HepG2 (cell line): Measurements from ENCODE around the gene PTPRU. TPM values are rescaled to one million over a fixed set of nuclear protein-coding genes. Genes with fewer than 3 reads are reported as not detected.

Source experiments
- ATAC-seq: fragments of 200-7000 bp; cut with Tn5 transposase; 3 replicates; pipeline ENCODE4 v1.9.1; 2020; ENCODE audit warnings: mild to moderate bottlenecking, moderate library complexity
- BruUV-seq: library from RNA; stranded (reverse); fragments of 400-500 nt; replicated peaks from 2 replicates; lab custom pipeline; 2021; lab: Mats Ljungman, UMichigan
- CTCF ChIA-PET: fragments of 300-600 bp; formaldehyde crosslinking; extraction: SDS; loops from one replicate; lab custom pipeline; 2021; ENCODE audit warnings: low total read pairs, inconsistent platforms, low intra/inter-chr PET ratio; lab: Yijun Ruan, JAX
- POLR2A ChIA-PET: fragments of 350-600 bp; sonication (Branson Sonifier 250); formaldehyde crosslinking; loops from one replicate; lab custom pipeline; 2020; ENCODE audit warnings: antibody characterized with exemption, inconsistent platforms; lab: Yijun Ruan, JAX
- DNase-seq: peaks from one replicate; pipeline ENCODE4 v3.0.0-alpha.2; 2015; ENCODE audit warnings: low spot score
- FAIRE-seq: peaks from 3 replicates; lab custom pipeline; 2011; peaks lifted over from hg19 to GRCh38; lab: Jason Lieb, UNC
- H2AFZ ChIP-seq: one replicate; pipeline ENCODE4 v1.6.1; 2011; ENCODE audit warnings: low read length, inconsistent platforms
- H3K27ac ChIP-seq: fragments of 300-600 bp; 3 replicates; pipeline ENCODE4 v1.8.0; 2011; ENCODE audit warnings: mixed run types, mild to moderate bottlenecking, mixed read lengths, low read length, inconsistent platforms; ENCODE audit not compliant: insufficient read depth; ENCODE audit errors: extremely low read length
- H3K27me3 ChIP-seq, 2 experiments: fragments of 200-600 bp in 1 of 2; 2 replicates in 1 of 2; 3 replicates in 1 of 2; pipeline versions ENCODE4 v1.6.0 to v1.8.0; 2011; ENCODE audit warnings: low read length in 2 of 2, mild to moderate bottlenecking in 2 of 2, moderate library complexity in 2 of 2, inconsistent platforms in 1 of 2; ENCODE audit not compliant: insufficient read depth in 2 of 2, control insufficient read depth in 1 of 2
- H3K36me3 ChIP-seq, 2 experiments: fragments of 200-600 bp in 1 of 2; replicated peaks in 1 of 2; 2 replicates in 1 of 2; 3 replicates in 1 of 2; pipeline versions ENCODE4 v1.5.1 to v1.8.0; 2011; ENCODE audit warnings: low read length in 2 of 2, inconsistent platforms in 1 of 2; ENCODE audit not compliant: insufficient read depth in 2 of 2, control insufficient read depth in 1 of 2
- H3K4me1 ChIP-seq: 2 replicates; pipeline ENCODE4 v1.5.1; 2012; ENCODE audit warnings: low read length, inconsistent platforms; ENCODE audit not compliant: insufficient read depth
- H3K4me2 ChIP-seq: 2 replicates; pipeline ENCODE4 v1.6.0; 2011; ENCODE audit warnings: low read depth, low read length, inconsistent platforms
- H3K4me3 ChIP-seq, 3 experiments: fragments of 200-600 bp in 1 of 3; sonication (generic), shearing (Covaris generic) in 1 of 3; replicated peaks in 1 of 3; 2 replicates each; pipeline ENCODE4 v1.5.1; 2011 to 2016; ENCODE audit warnings: low read length in 3 of 3, inconsistent platforms in 2 of 3, low read depth in 2 of 3, mild to moderate bottlenecking in 2 of 3, control low read depth in 1 of 3, mixed read lengths in 1 of 3; ENCODE audit not compliant: insufficient read depth in 1 of 3
- H3K79me2 ChIP-seq: one replicate; pipeline ENCODE4 v1.6.1; 2011; ENCODE audit warnings: low read length, inconsistent platforms; ENCODE audit not compliant: insufficient read depth
- H3K9ac ChIP-seq: 2 replicates; pipeline ENCODE4 v1.6.0; 2011; ENCODE audit warnings: mild to moderate bottlenecking, low read depth, low read length, inconsistent platforms; ENCODE audit not compliant: insufficient read depth
- H3K9me3 ChIP-seq: 2 replicates; pipeline ENCODE4 v1.5.1; 2012; ENCODE audit warnings: mild to moderate bottlenecking, low read length
- H4K20me1 ChIP-seq: 2 replicates; pipeline ENCODE4 v1.6.0; 2011; ENCODE audit warnings: inconsistent platforms, mild to moderate bottlenecking, low read length, moderate library complexity; ENCODE audit not compliant: insufficient read depth
- AHDC1 ChIP-seq: sonication (generic); formaldehyde crosslinking; IDR thresholded peaks from 2 replicates; pipeline ENCODE4 v1.5.1; 2020; ENCODE audit warnings: mild to moderate bottlenecking, missing genetic modification reagents, borderline replicate concordance
- BRCA1 ChIP-seq: sonication (generic); formaldehyde crosslinking; IDR thresholded peaks from 2 replicates; pipeline ENCODE4 v1.4.0; 2020; ENCODE audit warnings: missing genetic modification reagents
- MBNL3 ChIP-seq: fragments of 250-450 bp; sonication (Bioruptor Pico); conservative IDR thresholded peaks from 2 replicates; pipeline ENCODE4 v1.8.0; 2022; ENCODE audit warnings: mild to moderate bottlenecking, inconsistent platforms
- MLLT10 ChIP-seq: sonication (generic); formaldehyde crosslinking; IDR thresholded peaks from 2 replicates; pipeline ENCODE4 v1.4.0; 2020; ENCODE audit warnings: missing genetic modification reagents
- STAG1 ChIP-seq: sonication (generic); formaldehyde crosslinking; IDR thresholded peaks from 2 replicates; pipeline ENCODE4 v1.4.0; 2020; ENCODE audit warnings: missing genetic modification reagents
- ZNF335 ChIP-seq: sonication (generic); formaldehyde crosslinking; IDR thresholded peaks from 2 replicates; pipeline ENCODE4 v1.4.0; 2020; ENCODE audit warnings: missing genetic modification reagents
- ZNF512 ChIP-seq: sonication (generic); formaldehyde crosslinking; IDR thresholded peaks from 2 replicates; pipeline ENCODE4 v1.4.0; 2020; ENCODE audit warnings: mild to moderate bottlenecking, missing genetic modification reagents
- ZSCAN9 ChIP-seq: IDR thresholded peaks from 2 replicates; pipeline ENCODE4 v1.6.1; 2016; ENCODE audit warnings: borderline replicate concordance
- ZZZ3 ChIP-seq: sonication (generic); formaldehyde crosslinking; IDR thresholded peaks from 2 replicates; pipeline ENCODE4 v1.4.0; 2020; ENCODE audit warnings: missing genetic modification reagents, mild to moderate bottlenecking, borderline replicate concordance
- whole genome bisulfite sequencing: methylation state at CpG from one replicate; pipeline ENCODE4 v1.1.6; 2017; ENCODE audit warnings: low lambda C conversion rate; 5-methylcytosine and 5-hydroxymethylcytosine counted together
- in situ Hi-C: cut with HindIII; loops from 2 replicates; pipeline ENCODE4 v1.10.0; 2017; ENCODE audit warnings: low pct_unique_long_range_greater_than_20kb; ENCODE audit not compliant: extremely low pct_ligation_motif_present
- intact Hi-C: fragments of 100-400 bp; cut with micrococcal nuclease; formaldehyde crosslinking; loops from one replicate; pipeline ENCODE4 v1.10.0; 2022; ENCODE audit not compliant: unreplicated experiment
- polyA plus RNA-seq, 8 experiments: library from polyadenylated mRNA; depleted of rRNA in 3 of 8; stranded (reverse) in 7 of 8; unstranded in 1 of 8; fragments of >200 nt; fragmentation: Illumina TruSeq in 4 of 8; extraction: Trizol in 4 of 8; gene quantifications; 2 replicates each; pipeline versions ENCODE4 v1.2.1 to v1.2.3, GENCODE V29; 2011 to 2016; ENCODE audit warnings: low read depth in 4 of 8, missing spikeins in 1 of 8, mixed read lengths in 1 of 8; ENCODE audit not compliant: insufficient read depth in 1 of 8
- total RNA-seq, 5 experiments: library from RNA; depleted of rRNA; stranded (reverse); fragments of >200 nt; fragmentation: Illumina TruSeq; extraction: Trizol; gene quantifications; 2 replicates each; pipeline ENCODE4 v1.2.3, GENCODE V29; 2016; ENCODE audit warnings: low read depth in 1 of 5

PTPRU gene
- total and polyA plus RNA-seq, 2 of the 13 experiments (the other 11 are each of a cell fraction or from before 2014, with no cell fraction given) = 21.6 to 22.3 TPM

- Histone ChIP-seq H3K4me3 (no peak overlapping the region), H4K20me1 (no peaks in the 10 kb centered on the region), H3K4me2 (no peak overlapping the region), H3K27ac (no peak overlapping the region), H3K9ac (no peak overlapping the region), H2AFZ (no peak overlapping the region), H3K4me1 (peaks cover 10% of the 10 kb centered on the region), H3K36me3 (peaks cover 22 to 50% of the 10 kb centered on the region in 2 experiments), H3K9me3 (no peaks in the 10 kb centered on the region), H3K79me2 (no peaks in the 10 kb centered on the region), H3K27me3 (no peaks in the 10 kb centered on the region)
- FAIRE-seq = no peak
- no peak for ATAC-seq
- no peak for DNase-seq
- POLR2A ChIA-PET = interaction anchor here (0.8 to 2.4 kb wide), 2 partner anchors 11 to 16 kb away, joined by 3 to 30 read pairs; partner anchors contain the start of gene SRSF4
- BruUV-seq = no TSS peak
- CTCF ChIA-PET = interaction anchor here (2.0 kb wide), 1 partner anchor 316 kb away, joined by 8 read pairs; no protein-coding TSS in a partner anchor
- TF ChIP-seq ZNF512 (CRISPR knock-in tag) (no peak), BRCA1 (CRISPR knock-in tag) (no peak), ZNF335 (CRISPR knock-in tag) (no peak), ZSCAN9 (no peak)
- in situ Hi-C loops = loop anchor here (5.0 kb wide), 1 partner anchor 316 kb away; no protein-coding TSS in a partner anchor
- intact Hi-C loops = loop anchor here (1.0 kb wide), 2 partner anchors 52 to 317 kb away; no protein-coding TSS in a partner anchor
- 92% methylated on average over 12 of the region's 12 CpGs for WGBS
Measured at GRCh38 chr1:29197993-29198392, 38.3 kb upstream of the PTPRU start.

GRCh38 chr1:29200906-29201594 is 35.3 kb upstream of the PTPRU start:
- Histone ChIP-seq H4K20me1 (no peaks in the 10 kb centered on the region), H3K9me3 (no peaks in the 10 kb centered on the region), H3K79me2 (no peaks in the 10 kb centered on the region), H2AFZ (no peak overlapping the region), H3K4me1 (peaks cover 6% of the 10 kb centered on the region), H3K36me3 (peaks cover 23 to 52% of the 10 kb centered on the region in 2 experiments), H3K27ac (no peak overlapping the region), H3K9ac (no peak overlapping the region), H3K27me3 (no peaks in the 10 kb centered on the region), H3K4me2 (no peak overlapping the region), H3K4me3 (no peak overlapping the region)
- no TSS peak for BruUV-seq
- ChIA-PET CTCF (no interaction called here), POLR2A (no interaction called here)
- 98% methylated on average over 5 of the region's 5 CpGs for WGBS
- DNase-seq (no peak), ATAC-seq (no peak), FAIRE-seq (no peak)
- intact Hi-C loops = loop anchor here (5.0 kb wide), 1 partner anchor 169 kb away; no protein-coding TSS in a partner anchor
- in situ Hi-C loops = no loop called here
- no peak for TF ChIP-seq MLLT10
- TF ChIP-seq STAG1 = no peak
- no peak for TF ChIP-seq AHDC1
- no peak for TF ChIP-seq ZZZ3 (CRISPR knock-in tag)
- TF ChIP-seq MBNL3 (CRISPR knock-in tag) = no peak
